ENCODE measurements around the gene PCDHGA1.
A peak's percentile ranks its signal among the peaks of the same experiment; 100 is the strongest.

PCDHGA1 gene

GRCh38 chr5:141359790-141360426 lies 29.6 kb downstream of the PCDHGA1 start, which contains the start of gene PCDHGB2:
Gene PCDHGB2 (plus strand): TSS chr5:141359994. CDS start chr5:141360136, 142 bp downstream.
- POLR2A ChIA-PET: no interaction called here
- CTCF ChIA-PET: interaction anchor here (0.6 to 0.9 kb wide), 2 partner anchors 153 to 204 kb away, joined by 4 to 5 read pairs; no protein-coding TSS in a partner anchor
- DNase-seq (ENCODE audit: extremely low spot score): peak; percentile 14
- TF ChIP-seq CTBP1 (IDR thresholded peaks at IDR 0.05; ENCODE audit: borderline replicate concordance) (no peak), PKNOX1 (IDR thresholded peaks at IDR 0.05) (no peak), FOXK2 (IDR thresholded peaks at IDR 0.05) (no peak), ARNT (IDR thresholded peaks at IDR 0.05) (no peak), SP1 (IDR thresholded peaks at IDR 0.05) (no peak), ELF4 (IDR thresholded peaks at IDR 0.05) (no peak), TARDBP (IDR thresholded peaks at IDR 0.05) (no peak), FOXA1 (IDR thresholded peaks at IDR 0.05) (no peak), SUZ12 (IDR thresholded peaks at IDR 0.05) (no peak), NFRKB (IDR thresholded peaks at IDR 0.05) (no peak), L3MBTL2 (conservative IDR thresholded peaks at IDR 0.05) (no peak), HDGF (IDR thresholded peaks at IDR 0.05; ENCODE audit: borderline replicate concordance) (no peak), LEF1 (IDR thresholded peaks at IDR 0.05; ENCODE audit: borderline replicate concordance) (no peak), FOXM1 (IDR thresholded peaks at IDR 0.05; ENCODE audit: borderline replicate concordance) (no peak), ZNF384 (IDR thresholded peaks at IDR 0.05) (no peak), BHLHE40 (IDR thresholded peaks at IDR 0.05; ENCODE audit: borderline replicate concordance) (no peak)

- ChIA-PET POLR2A (no interaction called here), CTCF (no interaction called here)
- DNase-seq (ENCODE audit: extremely low spot score): no peak
- TF ChIP-seq ELF4 (IDR thresholded peaks at IDR 0.05): no peak
- TF ChIP-seq CTBP1 (IDR thresholded peaks at IDR 0.05; ENCODE audit: borderline replicate concordance): no peak
- no peak for TF ChIP-seq FOXM1 (IDR thresholded peaks at IDR 0.05; ENCODE audit: borderline replicate concordance)
- no peak for TF ChIP-seq HDGF (IDR thresholded peaks at IDR 0.05; ENCODE audit: borderline replicate concordance)
- TF ChIP-seq L3MBTL2 (conservative IDR thresholded peaks at IDR 0.05): no peak
- TF ChIP-seq ZNF384 (IDR thresholded peaks at IDR 0.05): no peak
- TF ChIP-seq FOXA1 (IDR thresholded peaks at IDR 0.05): no peak
- TF ChIP-seq ARNT (IDR thresholded peaks at IDR 0.05): no peak
- TF ChIP-seq LEF1 (IDR thresholded peaks at IDR 0.05; ENCODE audit: borderline replicate concordance): no peak
- no peak for TF ChIP-seq FOXK2 (IDR thresholded peaks at IDR 0.05)
- TF ChIP-seq BHLHE40 (IDR thresholded peaks at IDR 0.05; ENCODE audit: borderline replicate concordance): no peak
- TF ChIP-seq SUZ12 (IDR thresholded peaks at IDR 0.05): no peak
- TF ChIP-seq SP1 (IDR thresholded peaks at IDR 0.05): no peak
- no peak for TF ChIP-seq TARDBP (IDR thresholded peaks at IDR 0.05)
- TF ChIP-seq NFRKB (IDR thresholded peaks at IDR 0.05): no peak
- TF ChIP-seq PKNOX1 (IDR thresholded peaks at IDR 0.05): no peak
Measured at GRCh38 chr5:141360685-141361084, 30.4 kb downstream of the PCDHGA1 start.

DNA sequence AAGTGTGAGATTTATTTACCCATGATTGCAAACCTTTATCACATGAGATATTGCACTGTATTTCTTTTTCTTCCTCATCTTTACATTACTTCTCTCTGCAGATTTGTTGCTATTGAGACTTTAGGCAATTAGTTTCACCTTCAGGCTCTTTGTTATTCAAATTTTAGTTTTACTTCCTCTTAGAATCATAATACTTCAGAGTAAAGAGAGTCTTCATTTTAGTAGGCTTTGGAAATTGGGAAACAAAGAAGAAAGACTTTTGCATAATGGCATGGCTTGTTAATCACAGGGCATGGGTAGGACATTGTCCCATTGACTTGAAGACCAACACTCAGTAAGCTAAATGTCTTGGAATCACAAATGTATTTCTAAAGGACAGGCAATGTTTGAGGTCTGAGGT lies 32.4 kb downstream of the PCDHGA1 start:
- no peak for DNase-seq (ENCODE audit: extremely low spot score)
- ChIA-PET POLR2A (no interaction called here), CTCF (no interaction called here)
- TF ChIP-seq NFRKB (IDR thresholded peaks at IDR 0.05) (no peak), TARDBP (IDR thresholded peaks at IDR 0.05) (no peak), CTBP1 (IDR thresholded peaks at IDR 0.05; ENCODE audit: borderline replicate concordance) (no peak), FOXM1 (IDR thresholded peaks at IDR 0.05; ENCODE audit: borderline replicate concordance) (no peak), SUZ12 (IDR thresholded peaks at IDR 0.05) (no peak), LEF1 (IDR thresholded peaks at IDR 0.05; ENCODE audit: borderline replicate concordance) (no peak)

- POLR2A ChIA-PET: no interaction called here
- no peak for DNase-seq (ENCODE audit: extremely low spot score)
- TF ChIP-seq TARDBP (IDR thresholded peaks at IDR 0.05) (no peak), L3MBTL2 (conservative IDR thresholded peaks at IDR 0.05) (no peak), FOXK2 (IDR thresholded peaks at IDR 0.05) (no peak), HDGF (IDR thresholded peaks at IDR 0.05; ENCODE audit: borderline replicate concordance) (no peak), NFRKB (IDR thresholded peaks at IDR 0.05) (no peak), CTBP1 (IDR thresholded peaks at IDR 0.05; ENCODE audit: borderline replicate concordance) (no peak), FOXA1 (IDR thresholded peaks at IDR 0.05) (no peak), SP1 (IDR thresholded peaks at IDR 0.05) (no peak), ZNF384 (IDR thresholded peaks at IDR 0.05) (no peak), LEF1 (IDR thresholded peaks at IDR 0.05; ENCODE audit: borderline replicate concordance) (no peak), ARNT (IDR thresholded peaks at IDR 0.05) (no peak), PKNOX1 (IDR thresholded peaks at IDR 0.05) (no peak), BHLHE40 (IDR thresholded peaks at IDR 0.05; ENCODE audit: borderline replicate concordance) (no peak), ELF4 (IDR thresholded peaks at IDR 0.05) (no peak), SUZ12 (IDR thresholded peaks at IDR 0.05) (no peak)
- CTCF ChIA-PET: interaction anchor here (0.6 kb wide), 1 partner anchor 44 kb away, joined by 3 read pairs; no protein-coding TSS in a partner anchor
Measured at GRCh38 chr5:141363952-141364660, 33.8 kb downstream of the PCDHGA1 start, which contains the start of gene PCDHGA5. Gene PCDHGA5 (plus strand): TSS chr5:141364162. CDS start chr5:141364331, 169 bp downstream.

- CTCF ChIA-PET: no interaction called here
Measured at GRCh38 chr5:141366016-141366896, 35.9 kb downstream of the PCDHGA1 start.

More at GRCh38 chr5:141366016-141366896, 35.9 kb downstream of the PCDHGA1 start:
- TF ChIP-seq TARDBP (IDR thresholded peaks at IDR 0.05) (no peak), SUZ12 (IDR thresholded peaks at IDR 0.05) (no peak), PKNOX1 (IDR thresholded peaks at IDR 0.05) (no peak), ELF4 (IDR thresholded peaks at IDR 0.05) (no peak), SP1 (IDR thresholded peaks at IDR 0.05) (no peak), ARNT (IDR thresholded peaks at IDR 0.05) (no peak), FOXM1 (IDR thresholded peaks at IDR 0.05; ENCODE audit: borderline replicate concordance) (no peak), FOXK2 (IDR thresholded peaks at IDR 0.05) (no peak), FOXA1 (IDR thresholded peaks at IDR 0.05) (no peak), BHLHE40 (IDR thresholded peaks at IDR 0.05; ENCODE audit: borderline replicate concordance) (no peak), NFRKB (IDR thresholded peaks at IDR 0.05) (no peak), LEF1 (IDR thresholded peaks at IDR 0.05; ENCODE audit: borderline replicate concordance) (no peak), L3MBTL2 (conservative IDR thresholded peaks at IDR 0.05) (no peak), ZNF384 (IDR thresholded peaks at IDR 0.05) (no peak), HDGF (IDR thresholded peaks at IDR 0.05; ENCODE audit: borderline replicate concordance) (no peak), CTBP1 (IDR thresholded peaks at IDR 0.05; ENCODE audit: borderline replicate concordance) (no peak)
- no peak for DNase-seq (ENCODE audit: extremely low spot score)
- POLR2A ChIA-PET: no interaction called here

Measured in HEK293T (cell line).